DOHH2 (cell line): Measurements from ENCODE around the gene ALK.

Experiments used
- CTCF ChIP-seq: fragments of 200-600 bp; sonication (generic); IDR thresholded peaks from one replicate; pipeline ENCODE4 v1.5.1; 2014; ENCODE audit warnings: antibody characterized with exemption, mild to moderate bottlenecking, low read depth, low read length; ENCODE audit not compliant: poor library complexity, severe bottlenecking
- EZH2phosphoT487 ChIP-seq: fragments of 200-600 bp; sonication (generic); IDR thresholded peaks from 2 replicates; pipeline ENCODE4 v1.6.1; 2017; ENCODE audit warnings: borderline replicate concordance, mild to moderate bottlenecking, antibody characterized with exemption, low read length, moderate library complexity, mixed read lengths

DNA sequence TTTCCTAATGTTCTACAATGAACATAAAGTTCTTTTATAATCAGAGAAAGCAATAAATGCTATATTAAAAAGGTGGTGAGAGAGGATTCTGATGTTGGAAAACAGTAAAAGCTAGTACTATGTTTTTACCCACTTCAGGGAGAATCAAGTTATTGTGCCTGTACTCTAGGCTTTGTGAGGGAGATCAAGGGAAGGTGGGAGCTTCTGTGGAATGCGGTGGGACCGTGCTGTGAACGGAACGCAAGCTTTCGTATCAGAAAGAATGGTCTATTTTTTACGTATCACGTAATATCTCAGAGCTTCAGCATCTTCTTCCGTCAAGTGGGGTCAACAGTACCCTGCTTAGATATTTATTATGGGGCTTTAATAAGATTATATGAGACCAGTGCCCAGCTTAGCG is 613.0 kb downstream of the ALK start:
- TF ChIP-seq CTCF (no peak), EZH2phosphoT487 (no peak)
